Subcutaneous adipose tissue (tissue), 4 donors: Measurements from ENCODE around the gene KCNMA1. TPM values are rescaled to one million over a fixed set of nuclear protein-coding genes. Genes with fewer than 3 reads are reported as not detected.

Experiments used
- CTCF ChIP-seq: fragments of 450-650 bp; IDR thresholded peaks from one replicate; pipeline ENCODE4 v1.5.1; 2016; ENCODE audit warnings: low read depth, mild to moderate bottlenecking, control low read depth, antibody characterized with exemption, moderate library complexity
- total RNA-seq, 4 donors: library from RNA; depleted of rRNA; stranded (reverse); fragments of >200 nt; gene quantifications; one replicate each; pipeline ENCODE4 v1.1.0, GENCODE V29; 2016

KCNMA1 gene
- total RNA-seq, 4 donors from 2014 or later: 10.3 to 91.5 (median 23.8) TPM

DNA sequence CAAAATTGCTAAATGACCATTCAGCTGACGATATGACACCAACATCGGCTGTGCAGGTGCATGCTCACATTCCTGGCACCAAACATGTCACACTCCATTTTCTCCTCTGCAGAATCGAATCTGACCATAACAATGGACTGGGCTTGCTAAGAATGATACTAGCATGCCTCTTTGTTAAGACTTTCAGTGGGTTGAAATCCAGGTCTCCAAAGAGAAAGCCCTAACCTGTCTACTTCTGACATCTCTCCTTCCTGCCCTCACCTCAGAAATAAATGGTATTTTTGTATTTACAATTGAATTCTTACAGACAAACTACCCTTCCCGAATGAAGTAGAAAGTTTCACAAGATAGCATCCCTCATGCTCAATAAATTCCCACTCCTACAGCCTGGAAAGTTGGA is 373.9 kb downstream of the KCNMA1 start:
- no peak for TF ChIP-seq CTCF

DNA sequence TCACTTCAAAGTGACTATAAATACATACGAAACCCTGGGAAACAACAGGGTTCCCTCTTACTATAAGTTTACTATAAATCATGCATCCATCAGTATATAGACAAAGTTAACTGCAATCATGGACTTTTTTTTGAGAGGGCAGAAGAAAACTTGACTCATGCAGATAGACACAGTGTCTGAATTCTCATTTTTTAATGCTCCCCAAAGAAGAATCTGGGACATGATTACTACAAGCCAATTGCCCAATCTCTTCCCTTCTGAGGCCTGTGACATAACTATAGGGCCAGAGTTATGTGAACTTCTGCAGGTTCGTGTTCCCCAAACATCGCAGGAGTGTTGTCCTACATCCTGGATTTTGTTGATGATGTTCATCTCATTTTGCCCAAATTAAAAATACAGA is 376.5 kb downstream of the KCNMA1 start:
- no peak for TF ChIP-seq CTCF

DNA sequence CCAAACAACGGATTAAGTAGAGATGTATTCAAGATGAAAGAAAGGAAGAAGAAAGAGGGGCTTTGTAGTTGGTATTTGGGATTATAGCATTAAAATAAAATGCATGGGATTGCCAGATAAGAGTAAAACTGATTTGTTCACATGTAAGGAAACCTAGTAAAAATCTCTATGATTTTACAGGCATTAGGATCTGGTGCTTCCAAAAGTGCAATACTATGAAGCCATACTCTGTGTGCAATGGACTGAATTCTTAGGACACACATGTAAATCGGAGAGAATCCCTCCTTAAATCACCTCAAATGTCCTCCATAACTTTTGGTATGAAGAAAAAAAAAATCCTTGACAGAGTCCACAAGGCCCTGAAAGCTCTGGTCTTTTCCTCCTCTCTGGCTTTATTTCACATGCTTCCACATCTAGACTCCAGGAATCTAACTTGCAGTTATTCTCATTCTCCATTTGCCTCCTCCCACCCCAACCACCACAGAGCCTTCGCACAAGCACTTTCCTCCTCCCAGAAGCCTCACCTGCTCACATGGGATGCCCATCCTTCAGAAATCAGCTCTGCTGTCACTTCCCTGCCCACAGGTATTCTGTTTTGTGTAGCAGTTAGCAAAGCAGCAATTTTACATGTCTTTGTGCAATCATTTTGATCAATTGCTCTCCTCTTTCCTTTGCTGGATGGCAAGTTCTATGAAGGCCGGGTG is 378.3 kb downstream of the KCNMA1 start:
- TF ChIP-seq CTCF: no peak

GRCh38 chr10:77256346-77256745 is 381.3 kb downstream of the KCNMA1 start:
- no peak for TF ChIP-seq CTCF

GRCh38 chr10:77253556-77254064 is 384.0 kb downstream of the KCNMA1 start:
- no peak for TF ChIP-seq CTCF

GRCh38 chr10:77253147-77253545 is 384.5 kb downstream of the KCNMA1 start:
- no peak for TF ChIP-seq CTCF

DNA sequence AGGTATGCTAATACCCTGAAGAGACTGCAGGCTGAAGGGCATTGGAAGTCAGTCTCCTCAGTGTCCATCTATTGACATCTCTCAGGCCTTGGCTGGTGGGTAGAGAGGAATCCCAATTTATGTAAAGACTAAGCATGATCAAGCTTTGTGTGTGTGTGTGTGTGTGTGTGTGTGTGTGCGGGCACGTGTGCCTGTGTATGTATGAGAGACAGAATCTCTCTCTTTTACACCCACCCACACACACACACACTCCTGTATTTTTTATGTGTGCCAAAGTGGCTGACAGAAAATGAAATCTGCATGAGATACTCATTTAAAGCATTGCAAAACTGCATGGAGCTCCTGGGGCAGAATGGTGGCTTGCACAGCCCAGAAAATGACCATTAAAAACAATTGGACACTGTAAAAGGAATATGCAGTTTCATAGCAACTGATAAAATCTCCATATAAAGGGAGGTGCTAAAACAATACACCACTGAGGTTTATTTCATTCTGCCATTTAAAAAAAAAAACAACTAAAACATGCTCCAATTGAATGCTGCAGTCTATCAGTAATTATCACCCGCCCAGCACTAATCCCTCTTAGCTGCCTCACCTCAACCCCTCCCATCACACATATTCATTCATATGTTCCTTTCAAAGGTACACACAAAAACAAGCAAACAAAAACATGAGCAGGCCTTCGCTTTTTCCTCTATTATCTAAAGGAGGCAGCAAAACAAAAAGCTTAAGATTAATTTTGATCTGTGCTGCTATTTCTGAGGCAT is 385.0 kb downstream of the KCNMA1 start:
- no peak for TF ChIP-seq CTCF
